Heart left ventricle (tissue), 16 donors: ENCODE measurements around the gene UGGT1. TPM values are rescaled to one million over a fixed set of nuclear protein-coding genes. Genes with fewer than 3 reads are reported as not detected.

Source experiments
- ATAC-seq, 4 donors: fragments of 200-7000 bp; cut with Tn5 transposase; one replicate each; pipeline ENCODE4 v1.9.1; 2020 to 2022; ENCODE audit warnings: moderate library complexity in 4 of 4, mild to moderate bottlenecking in 3 of 4, moderate number of reproducible peaks in 1 of 4
- DNase-seq, 5 donors: peaks; one replicate each; pipeline ENCODE4 v3.0.0-alpha.2; 2020
- H3K27ac ChIP-seq, 12 donors: fragments of 200-600 bp; sonication (generic) in 4 of 12; one replicate each; pipeline versions ENCODE4 v1.5.0 to v1.8.0; 2016 to 2022; ENCODE audit warnings: mild to moderate bottlenecking in 2 of 12
- H3K27me3 ChIP-seq, 9 donors: fragments of 200-600 bp; sonication (generic) in 2 of 9; one replicate each; pipeline versions ENCODE4 v1.5.1 to v1.8.0; 2016 to 2022; ENCODE audit warnings: mild to moderate bottlenecking in 3 of 9
- H3K36me3 ChIP-seq, 9 donors: fragments of 200-600 bp; sonication (generic) in 2 of 9; one replicate each; pipeline versions ENCODE4 v1.5.0 to v1.8.0; 2018 to 2022; ENCODE audit warnings: mild to moderate bottlenecking in 2 of 9
- H3K4me1 ChIP-seq, 12 donors: fragments of 200-600 bp; sonication (generic) in 4 of 12; one replicate each; pipeline versions ENCODE4 v1.5.0 to v1.8.0; 2016 to 2022; ENCODE audit warnings: mild to moderate bottlenecking in 3 of 12
- H3K4me3 ChIP-seq, 12 donors: fragments of 200-600 bp; sonication (generic) in 4 of 12; one replicate each; pipeline versions ENCODE4 v1.5.0 to v1.8.0; 2017 to 2022; ENCODE audit warnings: mild to moderate bottlenecking in 9 of 12, moderate library complexity in 4 of 12
- H3K9me3 ChIP-seq, 12 donors: fragments of 200-600 bp; sonication (generic) in 4 of 12; one replicate each; pipeline versions ENCODE4 v1.5.0 to v1.8.0; 2016 to 2022; ENCODE audit warnings: mild to moderate bottlenecking in 1 of 12
- POLR2A ChIP-seq, 2 donors: fragments of 450-650 bp; IDR thresholded peaks; one replicate each; pipeline ENCODE4 v1.6.1; 2017; ENCODE audit warnings: antibody characterized with exemption in 2 of 2, mild to moderate bottlenecking in 2 of 2, moderate library complexity in 2 of 2
- WGBS, 4 donors: extraction: QIAGEN DNeasy Blood & Tissue Kit in 2 of 4; methylation state at CpG; one replicate each; pipeline versions ENCODE4 v1.1.5 to v1.1.7; 2013 to 2018; 5-methylcytosine and 5-hydroxymethylcytosine counted together
- intact Hi-C, 10 donors: fragments of 100-400 bp; cut with DNase I; formaldehyde crosslinking; loops; one replicate each; pipeline versions ENCODE4 v1.11.1 to v1.14.2; 2022
- polyA plus RNA-seq, 2 donors: library from polyadenylated mRNA; stranded (reverse); fragments of 200-250 nt; gene quantifications; one replicate each; pipeline ENCODE4 v1.2.3, GENCODE V29; 2013
- total RNA-seq, 9 donors: library from RNA; depleted of rRNA in 2 of 9; stranded (reverse); fragments of >200 nt in 2 of 9; fragmentation: NEBNext Ultra II Directional in 3 of 9; extraction: Animal tissue kit (Norgen Biotek cat#: 25700) in 3 of 9; gene quantifications; one replicate each; pipeline versions ENCODE4 v1.1.0 to v1.2.4, GENCODE V29; 2016 to 2023
- TF ChIP-seq, protein P1 (sequence below), 12 donors: fragments of 200-600 bp; sonication (generic) in 4 of 12; IDR thresholded peaks; one replicate each; pipeline versions ENCODE4 v1.5.0 to v1.8.0; 2018 to 2022; ENCODE audit warnings: antibody characterized with exemption in 12 of 12, mild to moderate bottlenecking in 5 of 12
- donor health status: ischemic (EF 13 %, LVEDD 7.1; RV severe dilation, severe dysfunction).
- donor health status: healthy with polysubstance abuse.
- donor health status: DM: no; HTN: yes; CAD: no.
- donor health status: DM: no; HTN: no; CAD: no.
- donor health status: ischemic (EF 25% LVEDD 6.9; RV normal size, moderate dysfunction).
- donor health status: ischemic (EF 25% LVEDD 5.7; RV mildly dilated, moderate dysfunction).
- donor health status: healthy.
- donor health status: DM: yes; HTN: yes; CAD: no.
- donor health status: ischemic (EF 35%, LVEDD 5.7; RV mildly dilated, moderate dysfunction).
- donor health status: nonischemic (EF 11% LVEDD 7.7; RV severe dilation, severe dysfunction).
- donor health status: DM: yes; HTN: yes; CAD: no.
- donor health status: PGD.
- donor health status: ischemic (EF 29% LVEDD 5.4; RV normal size, mild dysfunction).
- donor health status: nonischemic (EF 23%, LVEDD 6.1; RV moderate dilation, normal function).

The UGGT1 gene
- total and polyA plus RNA-seq, 11 donors = 5.8 to 77.4 (median 32.0) TPM

DNA sequence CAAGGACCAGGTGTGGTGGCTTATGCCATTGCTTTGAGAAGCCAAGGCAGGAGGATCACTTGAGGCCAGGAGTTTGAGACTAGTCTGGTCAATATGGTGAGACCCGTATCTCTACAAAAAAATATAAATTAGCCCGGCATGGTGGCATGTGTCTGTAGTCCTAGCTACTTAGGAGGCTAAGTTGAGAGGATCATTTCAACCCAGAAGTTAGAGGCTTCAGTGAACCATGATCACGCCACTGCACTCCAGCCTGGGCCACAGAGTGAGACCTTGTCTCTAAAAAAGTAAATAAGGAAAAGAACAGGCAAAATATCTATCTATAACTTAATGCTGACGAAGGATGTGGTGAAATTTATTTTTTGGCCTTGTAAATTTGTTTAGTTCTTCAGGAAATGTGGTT is 78.1 kb downstream of the UGGT1 start:
- TF ChIP-seq, protein P1, sequence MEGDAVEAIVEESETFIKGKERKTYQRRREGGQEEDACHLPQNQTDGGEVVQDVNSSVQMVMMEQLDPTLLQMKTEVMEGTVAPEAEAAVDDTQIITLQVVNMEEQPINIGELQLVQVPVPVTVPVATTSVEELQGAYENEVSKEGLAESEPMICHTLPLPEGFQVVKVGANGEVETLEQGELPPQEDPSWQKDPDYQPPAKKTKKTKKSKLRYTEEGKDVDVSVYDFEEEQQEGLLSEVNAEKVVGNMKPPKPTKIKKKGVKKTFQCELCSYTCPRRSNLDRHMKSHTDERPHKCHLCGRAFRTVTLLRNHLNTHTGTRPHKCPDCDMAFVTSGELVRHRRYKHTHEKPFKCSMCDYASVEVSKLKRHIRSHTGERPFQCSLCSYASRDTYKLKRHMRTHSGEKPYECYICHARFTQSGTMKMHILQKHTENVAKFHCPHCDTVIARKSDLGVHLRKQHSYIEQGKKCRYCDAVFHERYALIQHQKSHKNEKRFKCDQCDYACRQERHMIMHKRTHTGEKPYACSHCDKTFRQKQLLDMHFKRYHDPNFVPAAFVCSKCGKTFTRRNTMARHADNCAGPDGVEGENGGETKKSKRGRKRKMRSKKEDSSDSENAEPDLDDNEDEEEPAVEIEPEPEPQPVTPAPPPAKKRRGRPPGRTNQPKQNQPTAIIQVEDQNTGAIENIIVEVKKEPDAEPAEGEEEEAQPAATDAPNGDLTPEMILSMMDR (IDR thresholded peaks at IDR 0.05) = no peak
- no peak for TF ChIP-seq POLR2A (IDR thresholded peaks at IDR 0.05)
- ATAC-seq (no peak), DNase-seq (no peak)
- H3K27ac ChIP-seq = peak overlapping the region in 1 of 12 donors; percentile 62
- no peaks in the 10 kb centered on the region for H3K9me3 ChIP-seq
- no peaks in the 10 kb centered on the region for H3K27me3 ChIP-seq
- 93 to 98% (median 96%) methylated on average over 4 of the region's 4 CpGs for WGBS, 4 donors
- no peak overlapping the region for H3K4me3 ChIP-seq
- peaks cover 0 to 15% (median 0%) of the 10 kb centered on the region in 12 donors for H3K4me1 ChIP-seq
- intact Hi-C loops = no loop called here
- H3K36me3 ChIP-seq = peaks cover 0 to 99% (median 88%) of the 10 kb centered on the region in 9 donors

DNA sequence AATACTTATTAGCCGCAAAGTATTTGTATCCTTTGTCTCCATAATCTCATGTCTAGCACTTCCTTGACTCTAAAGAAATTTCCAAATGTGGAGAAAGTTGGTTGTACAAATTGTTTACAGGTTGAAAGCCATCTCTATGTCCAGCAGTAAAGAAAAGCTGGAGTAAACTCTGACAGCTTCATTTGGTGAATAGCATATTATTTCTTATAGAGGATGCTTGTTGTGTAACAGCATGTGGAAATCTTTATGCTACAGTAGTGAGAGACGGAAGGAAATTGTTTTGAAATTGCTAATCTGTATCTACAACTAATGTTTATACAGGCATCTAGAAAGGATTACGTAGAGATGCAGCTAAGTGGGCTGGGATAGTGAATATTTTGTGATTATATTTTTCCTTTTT is 78.5 kb downstream of the UGGT1 start:
- H3K27me3 ChIP-seq = no peaks in the 10 kb centered on the region
- H3K36me3 ChIP-seq = peaks cover 0 to 99% (median 88%) of the 10 kb centered on the region in 9 donors
- intact Hi-C loops = no loop called here
- ATAC-seq (peak in 1 of 4 donors; percentile 50), DNase-seq (no peak)
- TF ChIP-seq, protein P1 (IDR thresholded peaks at IDR 0.05) = no peak
- no peak for TF ChIP-seq POLR2A (IDR thresholded peaks at IDR 0.05)
- 86 to 92% (median 89%) methylated on average over 3 of the region's 3 CpGs for WGBS, 4 donors
- H3K9me3 ChIP-seq = no peaks in the 10 kb centered on the region
- no peak overlapping the region for H3K4me3 ChIP-seq
- peaks cover 0 to 15% (median 0%) of the 10 kb centered on the region in 12 donors for H3K4me1 ChIP-seq
- H3K27ac ChIP-seq = peak overlapping the region in 1 of 12 donors; percentile 62

- intact Hi-C loops = loop anchor here in 4 of 10 donors (10.0 kb wide), 3 partner anchors 65 to 1685 kb away; partner anchors contain the start of gene HS6ST1 (in 2 of the 4)
- DNase-seq (no peak), ATAC-seq (no peak)
- Histone ChIP-seq H3K4me3 (no peak overlapping the region), H3K4me1 (peaks cover 0 to 15% (median 0%) of the 10 kb centered on the region in 12 donors), H3K27ac (peak overlapping the region in 1 of 12 donors; percentile 62), H3K36me3 (peaks cover 0 to 99% (median 88%) of the 10 kb centered on the region in 9 donors), H3K9me3 (no peaks in the 10 kb centered on the region), H3K27me3 (no peaks in the 10 kb centered on the region)
- 57 to 71% (median 64%) methylated on average over 4 of the region's 4 CpGs for WGBS, 4 donors
- TF ChIP-seq, protein P1 (IDR thresholded peaks at IDR 0.05) = no peak
- TF ChIP-seq POLR2A (IDR thresholded peaks at IDR 0.05) = no peak
Observed at GRCh38 chr2:128169933-128170709, 79.1 kb downstream of the UGGT1 start.

DNA sequence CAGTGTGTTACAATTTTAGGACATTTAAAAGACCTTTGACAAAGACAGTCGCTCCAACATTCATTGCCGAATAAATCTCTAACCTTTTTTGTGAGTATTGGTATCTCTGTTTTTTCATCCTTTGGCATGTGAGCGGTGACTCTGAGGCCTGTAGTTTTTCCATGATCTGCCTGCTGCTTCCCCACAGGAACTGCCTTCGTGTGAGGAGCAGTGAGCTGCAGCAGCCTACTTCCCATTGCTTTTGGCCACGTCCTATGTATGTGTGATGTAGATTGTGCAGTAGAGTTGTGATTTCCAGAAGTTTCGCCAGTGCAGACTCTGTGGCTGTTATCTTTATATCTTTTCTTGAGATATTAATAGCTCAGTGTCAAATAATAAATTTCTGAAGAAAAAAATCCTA is 79.8 kb downstream of the UGGT1 start:
- TF ChIP-seq, protein P1 (IDR thresholded peaks at IDR 0.05) = no peak
- TF ChIP-seq POLR2A (IDR thresholded peaks at IDR 0.05) = no peak
- Histone ChIP-seq H3K4me3 (no peak overlapping the region), H3K9me3 (no peaks in the 10 kb centered on the region), H3K36me3 (peaks cover 0 to 99% (median 88%) of the 10 kb centered on the region in 9 donors), H3K27me3 (no peaks in the 10 kb centered on the region), H3K27ac (no peak overlapping the region), H3K4me1 (peaks cover 0 to 15% (median 0%) of the 10 kb centered on the region in 12 donors)
- 74 to 85% (median 84%) methylated on average over 6 of the region's 6 CpGs for WGBS, 4 donors
- ATAC-seq (no peak), DNase-seq (no peak)
- intact Hi-C loops = loop anchor here in 4 of 10 donors (10.0 kb wide), 3 partner anchors 64 to 1684 kb away; partner anchors contain the start of gene HS6ST1 (in 2 of the 4)
